22Rv1 (cell line): ENCODE data around the gene CLHC1.

Experiments used
- H3K27ac ChIP-seq: fragments of 450-650 bp; 2 replicates; pipeline ENCODE4 v1.5.1; 2017
- ZFX ChIP-seq: fragments of 450-650 bp; IDR thresholded peaks from 2 replicates; pipeline ENCODE4 v1.6.1; 2017; ENCODE audit warnings: antibody characterized with exemption, borderline replicate concordance
- TF ChIP-seq, protein P1 (sequence below): fragments of 450-650 bp; IDR thresholded peaks from 2 replicates; pipeline ENCODE4 v1.5.1; 2017; ENCODE audit warnings: mild to moderate bottlenecking

CLHC1 gene

DNA sequence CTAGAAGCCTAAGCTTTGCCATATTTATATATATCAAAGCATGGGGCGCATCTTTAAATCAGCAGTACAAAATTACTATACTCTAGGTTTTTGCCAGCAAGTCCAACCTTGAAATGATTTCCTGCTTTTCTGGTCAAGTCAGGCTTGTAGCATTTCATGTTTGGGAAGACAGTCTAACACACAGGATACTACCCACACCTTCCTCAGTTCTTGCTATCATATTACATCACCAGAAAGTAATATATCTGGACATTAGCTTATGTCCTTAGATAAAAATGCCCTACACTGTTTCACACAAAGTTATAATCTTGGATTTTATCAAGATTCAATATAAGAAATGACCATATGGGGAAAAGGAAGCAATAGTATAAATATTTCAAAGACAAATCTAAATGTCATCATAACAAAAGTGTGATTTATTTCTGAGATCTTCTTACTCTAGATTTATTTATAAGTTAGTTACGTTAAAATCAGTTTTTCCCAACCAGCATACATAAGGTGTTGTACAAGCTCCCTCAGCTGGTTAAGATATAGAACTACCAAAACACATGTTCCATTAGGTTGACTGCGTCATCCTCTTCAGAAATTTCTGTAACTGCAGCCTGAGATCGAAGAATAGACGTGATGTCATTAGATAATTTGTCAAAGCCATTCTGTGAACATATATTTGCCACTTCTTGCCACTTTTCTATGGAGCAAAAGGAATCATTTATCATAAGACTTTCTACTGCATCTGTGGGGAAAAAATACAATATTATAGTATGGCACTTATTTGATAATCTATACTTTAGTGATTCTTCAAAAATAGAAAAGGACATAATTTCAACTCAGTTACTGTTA, 56.6 kb downstream of the CLHC1 start:
- no peak overlapping the region for H3K27ac ChIP-seq
- TF ChIP-seq, protein P1, sequence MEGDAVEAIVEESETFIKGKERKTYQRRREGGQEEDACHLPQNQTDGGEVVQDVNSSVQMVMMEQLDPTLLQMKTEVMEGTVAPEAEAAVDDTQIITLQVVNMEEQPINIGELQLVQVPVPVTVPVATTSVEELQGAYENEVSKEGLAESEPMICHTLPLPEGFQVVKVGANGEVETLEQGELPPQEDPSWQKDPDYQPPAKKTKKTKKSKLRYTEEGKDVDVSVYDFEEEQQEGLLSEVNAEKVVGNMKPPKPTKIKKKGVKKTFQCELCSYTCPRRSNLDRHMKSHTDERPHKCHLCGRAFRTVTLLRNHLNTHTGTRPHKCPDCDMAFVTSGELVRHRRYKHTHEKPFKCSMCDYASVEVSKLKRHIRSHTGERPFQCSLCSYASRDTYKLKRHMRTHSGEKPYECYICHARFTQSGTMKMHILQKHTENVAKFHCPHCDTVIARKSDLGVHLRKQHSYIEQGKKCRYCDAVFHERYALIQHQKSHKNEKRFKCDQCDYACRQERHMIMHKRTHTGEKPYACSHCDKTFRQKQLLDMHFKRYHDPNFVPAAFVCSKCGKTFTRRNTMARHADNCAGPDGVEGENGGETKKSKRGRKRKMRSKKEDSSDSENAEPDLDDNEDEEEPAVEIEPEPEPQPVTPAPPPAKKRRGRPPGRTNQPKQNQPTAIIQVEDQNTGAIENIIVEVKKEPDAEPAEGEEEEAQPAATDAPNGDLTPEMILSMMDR = peak; percentile 52
- TF ChIP-seq ZFX = no peak

DNA sequence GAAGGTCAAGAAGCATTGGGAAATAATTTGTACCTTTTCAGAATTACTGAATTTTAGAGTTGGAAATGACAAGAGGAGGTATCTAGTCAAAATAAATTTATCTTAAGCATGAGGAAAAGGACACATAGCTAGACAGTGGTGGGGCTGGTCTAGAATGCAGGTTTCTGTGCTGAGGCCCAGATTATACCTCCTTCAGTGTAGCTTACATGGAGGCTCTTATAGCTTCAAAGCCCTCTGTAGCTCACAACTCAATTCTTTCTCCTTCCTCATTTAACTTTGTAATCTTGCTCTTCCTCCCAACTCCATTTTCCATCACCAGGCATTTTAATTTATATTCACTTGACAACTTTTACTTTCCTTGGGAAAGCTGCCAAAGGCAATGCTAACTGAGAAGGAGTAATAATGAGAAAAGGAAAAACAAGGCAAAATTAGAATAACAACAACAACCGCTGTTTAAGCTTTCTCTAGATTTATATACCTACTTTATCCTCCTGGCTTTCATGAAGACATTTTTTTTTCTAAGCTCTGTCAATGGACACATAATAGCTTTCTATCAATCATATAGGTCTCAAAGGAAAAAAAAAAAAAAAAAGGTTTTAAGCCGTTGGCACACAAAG, 58.5 kb downstream of the CLHC1 start:
- H3K27ac ChIP-seq = no peak overlapping the region
- TF ChIP-seq, protein P1 = no peak

DNA sequence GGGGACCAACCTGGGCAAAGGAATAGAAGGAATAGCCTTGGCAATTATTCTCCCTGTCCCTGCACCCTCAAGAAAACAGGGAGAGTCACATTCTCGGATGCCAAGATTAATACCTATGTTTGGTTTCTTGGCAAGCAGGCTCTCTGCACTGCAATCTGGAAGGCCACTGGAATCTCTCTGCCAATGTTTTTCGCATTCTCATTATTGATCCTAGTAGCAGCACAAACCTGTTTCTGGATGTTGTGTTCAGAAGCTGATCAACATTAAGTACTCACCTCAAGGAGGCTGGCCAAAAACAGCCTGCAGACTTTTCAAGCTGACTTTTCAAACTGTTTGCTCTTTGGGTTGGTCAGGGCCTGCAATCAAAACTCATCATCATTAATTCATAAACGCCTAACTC, 62.2 kb downstream of the CLHC1 start:
- TF ChIP-seq, protein P1 = no peak
- TF ChIP-seq ZFX = no peak
- no peak overlapping the region for H3K27ac ChIP-seq

- TF ChIP-seq ZFX = no peak
- TF ChIP-seq, protein P1 = no peak
- H3K27ac ChIP-seq = no peak overlapping the region
Observed at GRCh38 chr2:55169359-55169758, 62.7 kb downstream of the CLHC1 start.

GRCh38 chr2:55168221-55169154, 63.6 kb downstream of the CLHC1 start:
- TF ChIP-seq, protein P1 = peak; percentile 86
- no peak for TF ChIP-seq ZFX
- H3K27ac ChIP-seq = no peak overlapping the region

GRCh38 chr2:55165626-55166025, 66.5 kb downstream of the CLHC1 start:
- TF ChIP-seq ZFX = no peak
- TF ChIP-seq, protein P1 = no peak
- H3K27ac ChIP-seq = no peak overlapping the region
